ENCODE measurements around the gene CD38. TPM values are rescaled to one million over a fixed set of nuclear protein-coding genes. Genes with fewer than 3 reads are reported as not detected.

Gene CD38
- total RNA-seq, 1 experiment from 2014 or later = 0.07 TPM

DNA sequence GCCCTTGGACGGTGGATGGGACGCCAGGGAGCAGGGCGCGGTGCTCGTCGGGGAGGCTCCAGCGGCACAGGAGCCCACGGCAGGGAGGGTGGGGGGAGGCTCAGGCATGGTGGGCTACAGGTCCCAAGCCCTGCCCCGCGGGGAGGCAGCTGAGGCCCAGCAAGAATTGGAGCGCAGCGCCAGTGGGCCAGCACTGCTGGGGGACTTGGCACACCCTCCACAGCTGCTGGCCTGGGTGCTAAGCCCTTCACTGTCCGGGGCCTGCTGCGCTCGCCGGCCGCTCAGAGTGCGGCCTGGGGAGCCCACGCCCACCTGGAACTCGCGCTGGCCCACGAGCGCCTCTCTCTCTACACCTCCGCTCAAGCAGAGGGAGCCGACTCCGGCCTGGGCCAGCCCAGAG lies 8.6 kb downstream of the CD38 start:
- H3K36me3 Mint-ChIP-seq (ENCODE audit: insufficient read depth in 1 of 3, low read depth in 3 of 3) = peaks cover 9 to 27% (median 14%) of the 10 kb centered on the region in 3 experiments
- Histone ChIP-seq H2AK5ac (ENCODE audit: insufficient read length, low read length) (no peak overlapping the region), H3T11ph (ENCODE audit: low read length) (no peak overlapping the region), H3K27ac (ENCODE audit: insufficient read length, low read depth, low read length) (no peak overlapping the region), H3K79me1 (ENCODE audit: insufficient read depth, low read depth, low read length, poor library complexity, severe bottlenecking) (no peaks in the 10 kb centered on the region), H3K18ac (ENCODE audit: insufficient read length, low read depth, low read length) (no peak overlapping the region), H4K20me1 (ENCODE audit: control insufficient read depth, insufficient read depth, insufficient read length) (no peaks in the 10 kb centered on the region), H3K79me2 (ENCODE audit: insufficient read depth, low read length) (no peaks in the 10 kb centered on the region), H4K5ac (ENCODE audit: insufficient read length, low read depth, low read length) (no peak overlapping the region), H2BK20ac (ENCODE audit: low read depth, low read length, poor library complexity, severe bottlenecking) (no peak overlapping the region), H3K23ac (ENCODE audit: insufficient read length, low read depth, low read length) (no peak overlapping the region), H3K9ac (ENCODE audit: extremely low read depth, insufficient read length, low read length) (no peak overlapping the region), H2BK15ac (ENCODE audit: low read depth, low read length) (no peak overlapping the region), H3K23me2 (ENCODE audit: insufficient read length, low read depth, low read length, poor library complexity, severe bottlenecking) (no peaks in the 10 kb centered on the region), H3K4ac (ENCODE audit: low read depth, low read length) (no peak overlapping the region), H2BK12ac (ENCODE audit: insufficient read length, low read depth, low read length) (no peak overlapping the region), H2BK120ac (ENCODE audit: low read depth, low read length, poor library complexity, severe bottlenecking) (no peak overlapping the region), H4K8ac (replicated peaks; ENCODE audit: insufficient read length, low read depth, low read length) (no peak overlapping the region), H4K91ac (ENCODE audit: insufficient read length, low read depth, low read length) (no peak overlapping the region), H3K14ac (ENCODE audit: insufficient read depth, low read length) (no peak overlapping the region), H3K9me3 (ENCODE audit: control insufficient read depth, low read depth, low read length) (peaks cover 22% of the 10 kb centered on the region), H2AFZ (ENCODE audit: low read length) (no peak overlapping the region), H3K4me1 (ENCODE audit: insufficient read depth, low read length) (0 out of 2 replicates have a peak, but pooled peaks cover 1% of the 10 kb centered on the region), H3K27me3 (ENCODE audit: insufficient read depth, low read length) (no peaks in the 10 kb centered on the region), H3K4me2 (ENCODE audit: insufficient read depth, insufficient read length, low read length) (no peak overlapping the region), H3K56ac (ENCODE audit: insufficient read length, low read depth, low read length) (no peak overlapping the region), H2BK5ac (ENCODE audit: insufficient read length, low read length) (no peak overlapping the region)
- no CpG with 5 or more reads among the region's 26 CpGs for WGBS (ENCODE audit: extremely low coverage, insufficient read length, low lambda C conversion rate)
- peaks cover 31 to 34% of the 10 kb centered on the region in 2 experiments for H3K9me3 Mint-ChIP-seq
- no peak for DNase-seq
- no peak for TF ChIP-seq CTCF (conservative IDR thresholded peaks at IDR 0.05)
- peaks cover 5% of the 10 kb centered on the region for H3K27me3 Mint-ChIP-seq (ENCODE audit: low read depth)
- H3K4me1 Mint-ChIP-seq = peaks cover 7 to 8% of the 10 kb centered on the region in 2 experiments; a peak in 3 of 4 replicates
- H3K27ac Mint-ChIP-seq = no peak overlapping the region
- no peak overlapping the region for H3K4me3 Mint-ChIP-seq

Measured in H9 (cell line).